HepG2 (cell line): Measurements from ENCODE around the gene KRTCAP2. TPM values are rescaled to one million over a fixed set of nuclear protein-coding genes. Genes with fewer than 3 reads are reported as not detected.

Experiments used
- ARNTL ChIP-seq: sonication (generic); formaldehyde crosslinking; IDR thresholded peaks from 2 replicates; pipeline ENCODE4 v1.4.0; 2020; ENCODE audit warnings: mild to moderate bottlenecking, missing genetic modification reagents
- GPBP1L1 ChIP-seq: sonication (generic); formaldehyde crosslinking; IDR thresholded peaks from 2 replicates; pipeline ENCODE4 v1.5.0; 2020; ENCODE audit warnings: mild to moderate bottlenecking, missing genetic modification reagents
- JDP2 ChIP-seq: sonication (generic); formaldehyde crosslinking; IDR thresholded peaks from 2 replicates; pipeline ENCODE4 v1.8.1; 2022; ENCODE audit warnings: missing genetic modification reagents, borderline replicate concordance
- NFRKB ChIP-seq: fragments of 450-650 bp; IDR thresholded peaks from 2 replicates; pipeline ENCODE4 v1.6.1; 2017
- ONECUT2 ChIP-seq: sonication (generic); formaldehyde crosslinking; IDR thresholded peaks from 2 replicates; pipeline ENCODE4 v1.4.0; 2020; ENCODE audit warnings: missing genetic modification reagents
- PLRG1 ChIP-seq: fragments of 450-650 bp; conservative IDR thresholded peaks from 2 replicates; pipeline ENCODE4 v1.6.1; 2016
- POLR2A ChIP-seq, 2 experiments: IDR thresholded peaks; 2 replicates each; pipeline ENCODE4 v1.6.1; 2011; ENCODE audit warnings: low read depth in 2 of 2, low read length in 2 of 2, mild to moderate bottlenecking in 1 of 2, moderate library complexity in 1 of 2; ENCODE audit not compliant: insufficient read depth in 1 of 2
- REL ChIP-seq: sonication (generic); formaldehyde crosslinking; conservative IDR thresholded peaks from 2 replicates; pipeline ENCODE4 v1.8.0; 2022; ENCODE audit warnings: mild to moderate bottlenecking, missing genetic modification reagents, moderate library complexity
- SAFB2 ChIP-seq: sonication (generic); formaldehyde crosslinking; IDR thresholded peaks from 2 replicates; pipeline ENCODE4 v1.5.1; 2020; ENCODE audit warnings: missing genetic modification reagents, low read depth, mild to moderate bottlenecking, borderline replicate concordance
- TFDP2 ChIP-seq: sonication (generic); formaldehyde crosslinking; IDR thresholded peaks from 2 replicates; pipeline ENCODE4 v1.4.0; 2020; ENCODE audit warnings: missing genetic modification reagents
- TRIM22 ChIP-seq: fragments of 450-650 bp; IDR thresholded peaks from 2 replicates; pipeline ENCODE4 v1.6.1; 2017
- ZFP82 ChIP-seq: sonication (generic); formaldehyde crosslinking; IDR thresholded peaks from 2 replicates; pipeline ENCODE4 v1.5.1; 2020; ENCODE audit warnings: mild to moderate bottlenecking, missing genetic modification reagents, borderline replicate concordance
- ZNF280B ChIP-seq: sonication (generic); formaldehyde crosslinking; IDR thresholded peaks from 2 replicates; pipeline ENCODE4 v1.5.0; 2020; ENCODE audit warnings: missing genetic modification reagents, mild to moderate bottlenecking, borderline replicate concordance
- ZNF431 ChIP-seq: sonication (generic); formaldehyde crosslinking; IDR thresholded peaks from 2 replicates; pipeline ENCODE4 v1.9.0; 2022; ENCODE audit warnings: missing genetic modification reagents, low read depth, mild to moderate bottlenecking, borderline replicate concordance
- ZNF589 ChIP-seq: sonication (generic); formaldehyde crosslinking; conservative IDR thresholded peaks from 2 replicates; pipeline ENCODE4 v1.8.0; 2022; ENCODE audit warnings: mild to moderate bottlenecking, moderate library complexity, missing genetic modification reagents
- polyA plus RNA-seq, 8 experiments: library from polyadenylated mRNA; depleted of rRNA in 3 of 8; stranded (reverse) in 7 of 8; unstranded in 1 of 8; fragments of >200 nt; fragmentation: Illumina TruSeq in 4 of 8; extraction: Trizol in 4 of 8; gene quantifications; 2 replicates each; pipeline versions ENCODE4 v1.2.1 to v1.2.3, GENCODE V29; 2011 to 2016; ENCODE audit warnings: low read depth in 4 of 8, missing spikeins in 1 of 8, mixed read lengths in 1 of 8; ENCODE audit not compliant: insufficient read depth in 1 of 8
- total RNA-seq, 5 experiments: library from RNA; depleted of rRNA; stranded (reverse); fragments of >200 nt; fragmentation: Illumina TruSeq; extraction: Trizol; gene quantifications; 2 replicates each; pipeline ENCODE4 v1.2.3, GENCODE V29; 2016; ENCODE audit warnings: low read depth in 1 of 5
- TF ChIP-seq, protein P1 (sequence below): sonication (generic); formaldehyde crosslinking; IDR thresholded peaks from 2 replicates; pipeline ENCODE4 v1.4.0; 2020; ENCODE audit warnings: mild to moderate bottlenecking, missing genetic modification reagents, borderline replicate concordance
- TF ChIP-seq, protein P2 (sequence below): sonication (generic); formaldehyde crosslinking; IDR thresholded peaks from 2 replicates; pipeline ENCODE4 v1.4.0; 2020; ENCODE audit warnings: missing genetic modification reagents

KRTCAP2 gene
- total and polyA plus RNA-seq, 2 of the 13 experiments (the other 11 are each of a cell fraction or from before 2014, with no cell fraction given): 77.3 to 79.4 TPM

DNA sequence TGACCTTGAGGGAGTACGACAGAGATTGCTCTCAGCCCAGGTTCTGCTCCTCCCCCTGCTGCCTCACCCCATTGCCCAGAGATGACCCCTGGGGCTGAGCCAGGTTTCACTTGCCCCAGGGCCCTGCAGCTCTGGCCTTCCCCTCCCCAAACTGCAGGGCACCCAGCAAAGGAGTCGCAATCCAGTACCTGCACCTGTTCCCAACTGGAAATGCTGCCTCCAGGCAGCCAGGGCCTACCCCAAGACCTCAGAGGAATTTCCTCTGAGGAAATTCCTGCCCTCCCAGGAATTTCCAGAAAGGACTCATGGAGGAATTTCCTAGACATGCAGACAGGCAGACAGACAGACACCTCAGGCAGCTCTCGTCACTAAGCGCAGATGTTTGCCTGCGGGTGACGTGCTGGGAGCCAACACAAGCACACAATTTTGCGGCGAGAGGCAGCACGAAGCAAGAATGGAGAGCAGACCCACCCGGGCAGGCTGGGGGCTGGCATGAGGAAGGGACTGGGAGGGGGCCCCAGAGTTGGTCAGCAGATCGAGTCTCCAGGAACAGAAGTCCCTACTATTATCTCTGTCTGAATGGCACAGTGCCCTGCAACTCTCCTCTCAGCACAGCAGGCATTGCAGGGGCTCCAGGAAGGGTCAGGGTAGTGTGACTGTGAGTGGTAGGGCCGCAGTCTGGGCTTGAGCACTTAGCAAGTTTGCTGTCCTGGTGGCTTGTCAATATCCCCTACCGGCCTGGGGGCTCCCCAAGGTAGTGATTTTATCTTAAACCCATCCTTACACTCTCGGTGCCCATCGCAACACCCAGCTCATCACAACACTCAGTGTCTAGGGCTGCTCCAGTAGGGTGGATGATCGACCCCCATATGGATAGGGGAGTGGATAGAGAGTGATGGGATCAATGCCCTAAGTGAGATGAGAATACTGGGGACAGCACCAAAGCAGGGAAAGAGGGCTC, 48.3 kb downstream of the KRTCAP2 start (continued):
- TF ChIP-seq, protein P1, sequence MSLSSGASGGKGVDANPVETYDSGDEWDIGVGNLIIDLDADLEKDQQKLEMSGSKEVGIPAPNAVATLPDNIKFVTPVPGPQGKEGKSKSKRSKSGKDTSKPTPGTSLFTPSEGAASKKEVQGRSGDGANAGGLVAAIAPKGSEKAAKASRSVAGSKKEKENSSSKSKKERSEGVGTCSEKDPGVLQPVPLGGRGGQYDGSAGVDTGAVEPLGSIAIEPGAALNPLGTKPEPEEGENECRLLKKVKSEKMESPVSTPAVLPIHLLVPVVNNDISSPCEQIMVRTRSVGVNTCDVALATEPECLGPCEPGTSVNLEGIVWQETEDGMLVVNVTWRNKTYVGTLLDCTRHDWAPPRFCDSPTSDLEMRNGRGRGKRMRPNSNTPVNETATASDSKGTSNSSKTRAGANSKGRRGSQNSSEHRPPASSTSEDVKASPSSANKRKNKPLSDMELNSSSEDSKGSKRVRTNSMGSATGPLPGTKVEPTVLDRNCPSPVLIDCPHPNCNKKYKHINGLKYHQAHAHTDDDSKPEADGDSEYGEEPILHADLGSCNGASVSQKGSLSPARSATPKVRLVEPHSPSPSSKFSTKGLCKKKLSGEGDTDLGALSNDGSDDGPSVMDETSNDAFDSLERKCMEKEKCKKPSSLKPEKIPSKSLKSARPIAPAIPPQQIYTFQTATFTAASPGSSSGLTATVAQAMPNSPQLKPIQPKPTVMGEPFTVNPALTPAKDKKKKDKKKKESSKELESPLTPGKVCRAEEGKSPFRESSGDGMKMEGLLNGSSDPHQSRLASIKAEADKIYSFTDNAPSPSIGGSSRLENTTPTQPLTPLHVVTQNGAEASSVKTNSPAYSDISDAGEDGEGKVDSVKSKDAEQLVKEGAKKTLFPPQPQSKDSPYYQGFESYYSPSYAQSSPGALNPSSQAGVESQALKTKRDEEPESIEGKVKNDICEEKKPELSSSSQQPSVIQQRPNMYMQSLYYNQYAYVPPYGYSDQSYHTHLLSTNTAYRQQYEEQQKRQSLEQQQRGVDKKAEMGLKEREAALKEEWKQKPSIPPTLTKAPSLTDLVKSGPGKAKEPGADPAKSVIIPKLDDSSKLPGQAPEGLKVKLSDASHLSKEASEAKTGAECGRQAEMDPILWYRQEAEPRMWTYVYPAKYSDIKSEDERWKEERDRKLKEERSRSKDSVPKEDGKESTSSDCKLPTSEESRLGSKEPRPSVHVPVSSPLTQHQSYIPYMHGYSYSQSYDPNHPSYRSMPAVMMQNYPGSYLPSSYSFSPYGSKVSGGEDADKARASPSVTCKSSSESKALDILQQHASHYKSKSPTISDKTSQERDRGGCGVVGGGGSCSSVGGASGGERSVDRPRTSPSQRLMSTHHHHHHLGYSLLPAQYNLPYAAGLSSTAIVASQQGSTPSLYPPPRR (CRISPR knock-in tag): no peak
- TF ChIP-seq SAFB2 (CRISPR knock-in tag): no peak
- TF ChIP-seq ZFP82 (CRISPR knock-in tag): peak; percentile 65; the same call in 1 of the 2 replicates
- peak; percentile 53; the same call in 1 of the 2 replicates for TF ChIP-seq REL
- no peak for TF ChIP-seq PLRG1
- no peak for TF ChIP-seq ARNTL
- TF ChIP-seq ZNF280B (CRISPR knock-in tag): 0 out of 2 replicates have a peak, but pooled peaks have one; percentile 53
- TF ChIP-seq TFDP2 (CRISPR knock-in tag): no peak
- TF ChIP-seq, protein P2, sequence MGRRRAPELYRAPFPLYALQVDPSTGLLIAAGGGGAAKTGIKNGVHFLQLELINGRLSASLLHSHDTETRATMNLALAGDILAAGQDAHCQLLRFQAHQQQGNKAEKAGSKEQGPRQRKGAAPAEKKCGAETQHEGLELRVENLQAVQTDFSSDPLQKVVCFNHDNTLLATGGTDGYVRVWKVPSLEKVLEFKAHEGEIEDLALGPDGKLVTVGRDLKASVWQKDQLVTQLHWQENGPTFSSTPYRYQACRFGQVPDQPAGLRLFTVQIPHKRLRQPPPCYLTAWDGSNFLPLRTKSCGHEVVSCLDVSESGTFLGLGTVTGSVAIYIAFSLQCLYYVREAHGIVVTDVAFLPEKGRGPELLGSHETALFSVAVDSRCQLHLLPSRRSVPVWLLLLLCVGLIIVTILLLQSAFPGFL: no peak
- TF ChIP-seq POLR2A (IDR thresholded peaks at IDR 0.05; ENCODE audit: insufficient read depth in 1 of 2, low read depth in 2 of 2, low read length in 2 of 2): peak in 1 of 2 experiments; percentile 20; a peak in 1 of 4 replicates
- no peak for TF ChIP-seq ONECUT2
- 0 out of 2 replicates have a peak, but pooled peaks have one; percentile 33 for TF ChIP-seq ZNF589
- no peak for TF ChIP-seq JDP2
- TF ChIP-seq ZNF431 (CRISPR knock-in tag): no peak
- no peak for TF ChIP-seq GPBP1L1 (CRISPR knock-in tag)
- TF ChIP-seq TRIM22: no peak
- TF ChIP-seq NFRKB: no peak
